ENCODE data around the gene SERP2. TPM values are rescaled to one million over a fixed set of nuclear protein-coding genes. Genes with fewer than 3 reads are reported as not detected.

Gene SERP2
- total RNA-seq, 1 donor from 2014 or later, result 6.3 TPM

GRCh38 chr13:44435919-44436510 lies 62.4 kb downstream of the SERP2 start:
- Mint-ChIP-seq H3K4me1 (ENCODE audit: low read depth) (peaks cover 42% of the 10 kb centered on the region), H3K36me3 (ENCODE audit: insufficient read depth) (peaks cover 21% of the 10 kb centered on the region), H3K27me3 (no peaks in the 10 kb centered on the region), H3K9me3 (ENCODE audit: low read depth) (no peaks in the 10 kb centered on the region), H3K27ac (peak overlapping the region; percentile 100), H3K4me3 (ENCODE audit: low read depth) (peak overlapping the region; percentile 87)
- no peak for DNase-seq (ENCODE audit: low spot score, unreplicated experiment)
- TF ChIP-seq, protein P1, sequence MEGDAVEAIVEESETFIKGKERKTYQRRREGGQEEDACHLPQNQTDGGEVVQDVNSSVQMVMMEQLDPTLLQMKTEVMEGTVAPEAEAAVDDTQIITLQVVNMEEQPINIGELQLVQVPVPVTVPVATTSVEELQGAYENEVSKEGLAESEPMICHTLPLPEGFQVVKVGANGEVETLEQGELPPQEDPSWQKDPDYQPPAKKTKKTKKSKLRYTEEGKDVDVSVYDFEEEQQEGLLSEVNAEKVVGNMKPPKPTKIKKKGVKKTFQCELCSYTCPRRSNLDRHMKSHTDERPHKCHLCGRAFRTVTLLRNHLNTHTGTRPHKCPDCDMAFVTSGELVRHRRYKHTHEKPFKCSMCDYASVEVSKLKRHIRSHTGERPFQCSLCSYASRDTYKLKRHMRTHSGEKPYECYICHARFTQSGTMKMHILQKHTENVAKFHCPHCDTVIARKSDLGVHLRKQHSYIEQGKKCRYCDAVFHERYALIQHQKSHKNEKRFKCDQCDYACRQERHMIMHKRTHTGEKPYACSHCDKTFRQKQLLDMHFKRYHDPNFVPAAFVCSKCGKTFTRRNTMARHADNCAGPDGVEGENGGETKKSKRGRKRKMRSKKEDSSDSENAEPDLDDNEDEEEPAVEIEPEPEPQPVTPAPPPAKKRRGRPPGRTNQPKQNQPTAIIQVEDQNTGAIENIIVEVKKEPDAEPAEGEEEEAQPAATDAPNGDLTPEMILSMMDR (IDR thresholded peaks at IDR 0.05; ENCODE audit: unreplicated experiment), result no peak

- H3K4me3 Mint-ChIP-seq (ENCODE audit: low read depth), result peak overlapping the region; percentile 87
- H3K9me3 Mint-ChIP-seq (ENCODE audit: low read depth), result no peaks in the 10 kb centered on the region
- TF ChIP-seq, protein P1 (IDR thresholded peaks at IDR 0.05; ENCODE audit: unreplicated experiment), result no peak
- peak; percentile 89 for DNase-seq (ENCODE audit: low spot score, unreplicated experiment)
- peak overlapping the region; percentile 100 for H3K27ac Mint-ChIP-seq
- H3K27me3 Mint-ChIP-seq, result no peaks in the 10 kb centered on the region
- H3K36me3 Mint-ChIP-seq (ENCODE audit: insufficient read depth), result peaks cover 21% of the 10 kb centered on the region
- H3K4me1 Mint-ChIP-seq (ENCODE audit: low read depth), result peaks cover 37% of the 10 kb centered on the region
Measured at GRCh38 chr13:44436589-44437337, 63.1 kb downstream of the SERP2 start.

DNA sequence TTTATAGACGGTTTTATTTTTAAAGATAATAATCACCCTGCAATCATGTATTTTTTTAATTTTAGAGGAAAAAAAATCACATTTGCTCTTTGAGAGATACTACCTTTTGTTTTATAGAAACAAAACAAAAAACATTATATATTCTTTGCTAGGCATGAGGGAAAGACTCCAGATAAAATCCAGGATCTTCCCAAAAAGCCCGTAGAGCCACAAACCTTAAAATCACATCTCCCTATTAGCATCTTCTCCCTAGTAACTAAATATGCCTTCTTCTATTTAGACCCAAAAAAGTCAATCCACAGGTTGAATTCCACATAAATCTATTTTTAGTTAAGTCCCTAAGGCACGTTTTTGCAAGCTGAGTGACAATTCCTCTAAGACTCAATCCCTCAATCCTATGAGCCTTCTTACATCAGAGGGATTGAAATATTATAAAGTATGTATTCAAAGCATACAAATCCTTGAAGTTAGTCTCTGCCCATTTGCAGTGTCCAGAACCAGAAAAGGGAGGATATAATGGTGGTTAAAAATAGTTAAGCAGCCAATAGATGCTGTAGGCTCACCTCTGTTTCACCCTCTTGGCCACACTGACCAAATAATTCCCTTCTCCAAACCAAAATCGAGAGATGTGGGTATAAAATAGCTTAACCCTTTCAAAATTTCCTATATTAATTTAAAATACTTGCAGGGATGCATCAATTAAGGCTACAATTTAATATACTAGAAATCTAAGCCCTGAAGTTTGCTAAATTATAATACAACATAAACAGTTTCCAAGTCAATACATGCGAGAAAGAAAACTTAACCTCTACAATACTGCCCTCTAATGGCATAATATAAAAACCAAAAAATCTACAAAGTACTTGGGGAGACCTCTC lies 64.0 kb downstream of the SERP2 start:
- TF ChIP-seq, protein P1 (IDR thresholded peaks at IDR 0.05; ENCODE audit: unreplicated experiment), result peak; percentile 74
- Mint-ChIP-seq H3K36me3 (ENCODE audit: insufficient read depth) (peaks cover 21% of the 10 kb centered on the region), H3K4me3 (ENCODE audit: low read depth) (peak overlapping the region; percentile 87), H3K27me3 (no peaks in the 10 kb centered on the region), H3K4me1 (ENCODE audit: low read depth) (peaks cover 32% of the 10 kb centered on the region), H3K27ac (peak overlapping the region; percentile 97), H3K9me3 (ENCODE audit: low read depth) (no peaks in the 10 kb centered on the region)
- no peak for DNase-seq (ENCODE audit: low spot score, unreplicated experiment)

DNA sequence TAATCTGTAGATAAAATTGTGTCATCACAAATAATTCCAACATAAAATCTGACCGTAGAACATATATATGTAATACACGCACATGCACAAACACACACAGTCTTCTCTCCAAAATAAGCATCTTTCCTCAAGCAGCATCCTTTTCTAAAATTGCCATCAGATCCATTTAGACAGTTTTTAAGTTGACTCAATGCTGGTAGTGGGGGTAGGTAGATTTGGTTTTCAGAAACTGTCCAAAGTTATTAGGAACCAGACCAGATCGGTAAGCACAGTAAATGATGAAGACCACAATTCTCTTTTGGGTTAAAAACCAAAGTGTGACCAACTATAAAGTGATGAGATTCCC lies 64.6 kb downstream of the SERP2 start:
- peaks cover 18% of the 10 kb centered on the region for H3K36me3 Mint-ChIP-seq (ENCODE audit: insufficient read depth)
- TF ChIP-seq, protein P1 (IDR thresholded peaks at IDR 0.05; ENCODE audit: unreplicated experiment), result peak; percentile 4
- H3K4me1 Mint-ChIP-seq (ENCODE audit: low read depth), result peaks cover 27% of the 10 kb centered on the region
- H3K9me3 Mint-ChIP-seq (ENCODE audit: low read depth), result no peaks in the 10 kb centered on the region
- no peak overlapping the region for H3K27ac Mint-ChIP-seq
- no peak overlapping the region for H3K4me3 Mint-ChIP-seq (ENCODE audit: low read depth)
- DNase-seq (ENCODE audit: low spot score, unreplicated experiment), result no peak
- H3K27me3 Mint-ChIP-seq, result no peaks in the 10 kb centered on the region

DNA sequence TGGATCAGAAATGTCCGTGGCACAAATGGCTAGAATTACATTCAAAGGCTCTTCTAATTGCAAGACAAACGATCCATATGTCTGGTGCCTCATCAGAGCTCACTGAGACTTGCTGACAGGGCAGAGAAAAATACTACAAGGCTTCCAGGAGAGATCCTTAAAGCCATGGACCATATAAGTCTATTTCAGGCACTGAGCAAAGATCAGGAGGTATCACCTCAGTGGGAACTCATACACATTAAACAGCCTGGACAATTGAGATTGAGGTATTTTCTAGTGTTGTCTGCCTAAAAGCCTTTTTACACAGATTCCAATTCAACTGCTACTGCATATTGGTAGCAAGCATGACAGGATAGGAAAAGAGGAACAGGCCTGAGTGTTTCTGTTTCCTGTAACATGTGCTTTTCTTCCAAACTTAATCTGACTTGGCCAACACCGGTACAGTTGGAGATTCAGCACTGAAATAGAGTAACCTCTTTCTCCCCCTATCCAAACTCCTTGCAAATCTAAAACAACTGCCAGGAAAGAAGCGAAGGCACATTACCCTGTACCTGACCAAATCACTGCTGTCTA lies 65.9 kb downstream of the SERP2 start:
- no peaks in the 10 kb centered on the region for H3K9me3 Mint-ChIP-seq (ENCODE audit: low read depth)
- peaks cover 15% of the 10 kb centered on the region for H3K4me1 Mint-ChIP-seq (ENCODE audit: low read depth)
- H3K4me3 Mint-ChIP-seq (ENCODE audit: low read depth), result no peak overlapping the region
- H3K27me3 Mint-ChIP-seq, result no peaks in the 10 kb centered on the region
- TF ChIP-seq, protein P1 (IDR thresholded peaks at IDR 0.05; ENCODE audit: unreplicated experiment), result no peak
- H3K36me3 Mint-ChIP-seq (ENCODE audit: insufficient read depth), result peaks cover 12% of the 10 kb centered on the region
- no peak overlapping the region for H3K27ac Mint-ChIP-seq
- DNase-seq (ENCODE audit: low spot score, unreplicated experiment), result no peak

Measured in progenitor cell of endocrine pancreas (in vitro differentiated cells).